IMR-90 (cell line): ENCODE data around the gene ST3GAL4. TPM values are rescaled to one million over a fixed set of nuclear protein-coding genes. Genes with fewer than 3 reads are reported as not detected.

ENCODE experiments used
- ATAC-seq: fragments of 200-7000 bp; cut with Tn5 transposase; 2 replicates; pipeline ENCODE4 v1.9.1; 2020; ENCODE audit warnings: low read depth, mild to moderate bottlenecking, moderate library complexity
- BruUV-seq: library from RNA; stranded (reverse); fragments of 400-500 nt; replicated peaks from 2 replicates; lab custom pipeline; 2021; lab: Mats Ljungman, UMichigan
- CTCF ChIA-PET: fragments of 300-600 bp; formaldehyde crosslinking; extraction: SDS; loops from one replicate; lab custom pipeline; 2021; ENCODE audit warnings: antibody characterized with exemption; lab: Yijun Ruan, JAX
- POLR2A ChIA-PET: fragments of 300-600 bp; sonication (Branson Sonifier 250); formaldehyde crosslinking; loops from one replicate; lab custom pipeline; 2022; ENCODE audit warnings: antibody characterized with exemption; ENCODE audit not compliant: unreplicated experiment; lab: Charles Lee
- DNase-seq: peaks from one replicate; pipeline ENCODE4 v3.0.0; 2013
- H2AFZ ChIP-seq: replicated peaks from 2 replicates; pipeline ENCODE3; 2013; ENCODE audit warnings: low read length, mild to moderate bottlenecking; ENCODE audit not compliant: poor library complexity
- H2AK5ac ChIP-seq: 2 replicates; pipeline ENCODE4 v1.6.1; 2013; ENCODE audit warnings: low read depth, low read length, inconsistent platforms
- H2AK9ac ChIP-seq: replicated peaks from 2 replicates; pipeline ENCODE3; 2013; ENCODE audit warnings: mild to moderate bottlenecking, low read depth, low read length, moderate library complexity; ENCODE audit not compliant: poor library complexity
- H2BK120ac ChIP-seq: 2 replicates; pipeline ENCODE4 v1.6.1; 2013; ENCODE audit warnings: low read depth, low read length, inconsistent platforms
- H2BK15ac ChIP-seq: 3 replicates; pipeline ENCODE4 v1.6.1; 2013; ENCODE audit warnings: low read depth, low read length, inconsistent platforms
- H2BK20ac ChIP-seq: 2 replicates; pipeline ENCODE4 v1.6.1; 2013; ENCODE audit warnings: low read depth, mild to moderate bottlenecking, inconsistent platforms, low read length, moderate library complexity
- H2BK5ac ChIP-seq: 2 replicates; pipeline ENCODE4 v1.6.1; 2013; ENCODE audit warnings: mild to moderate bottlenecking, low read depth, low read length, inconsistent platforms; ENCODE audit not compliant: poor library complexity, severe bottlenecking
- H3K14ac ChIP-seq: replicated peaks from 2 replicates; pipeline ENCODE4 v1.6.1; 2013; ENCODE audit warnings: low read depth, low read length, inconsistent platforms
- H3K18ac ChIP-seq: 2 replicates; pipeline ENCODE4 v1.6.1; 2013; ENCODE audit warnings: low read depth, low read length, control low read depth
- H3K23ac ChIP-seq: 2 replicates; pipeline ENCODE4 v1.6.1; 2013; ENCODE audit warnings: low read depth, low read length, inconsistent platforms
- H3K27ac ChIP-seq: 2 replicates; pipeline ENCODE4 v1.5.1; 2013; ENCODE audit warnings: mild to moderate bottlenecking, control low read depth, low read length; ENCODE audit not compliant: insufficient read depth
- H3K27me3 ChIP-seq: 2 replicates; pipeline ENCODE4 v1.6.1; 2013; ENCODE audit warnings: low read length; ENCODE audit not compliant: control insufficient read depth, insufficient read depth
- H3K36me3 ChIP-seq: 2 replicates; pipeline ENCODE4 v1.6.1; 2013; ENCODE audit warnings: low read length, mixed read lengths; ENCODE audit not compliant: control insufficient read depth, insufficient read depth
- H3K4ac ChIP-seq: 2 replicates; pipeline ENCODE4 v1.6.1; 2013; ENCODE audit warnings: low read depth, low read length, inconsistent platforms
- H3K4me1 ChIP-seq: 2 replicates; pipeline ENCODE4 v1.6.1; 2013; ENCODE audit warnings: low read length, mixed read lengths; ENCODE audit not compliant: control insufficient read depth, insufficient read depth
- H3K4me2 ChIP-seq: 2 replicates; pipeline ENCODE4 v1.6.1; 2013; ENCODE audit warnings: low read depth, mild to moderate bottlenecking, control low read depth, low read length, moderate library complexity
- H3K4me3 ChIP-seq: 2 replicates; pipeline ENCODE4 v1.5.1; 2013; ENCODE audit warnings: low read depth, mild to moderate bottlenecking, control low read depth, low read length, moderate library complexity; ENCODE audit not compliant: insufficient read depth
- H3K56ac ChIP-seq: 2 replicates; pipeline ENCODE4 v1.6.1; 2013; ENCODE audit warnings: low read length, inconsistent platforms; ENCODE audit not compliant: insufficient read depth; ENCODE audit errors: extremely low read depth
- H3K79me1 ChIP-seq, 2 experiments: 2 replicates each; pipeline ENCODE4 v1.6.1; 2013; ENCODE audit warnings: low read length in 2 of 2, inconsistent platforms in 1 of 2, low read depth in 1 of 2
- H3K9ac ChIP-seq: 2 replicates; pipeline ENCODE4 v1.6.1; 2013; ENCODE audit warnings: low read depth, low read length, control low read depth
- H3K9me1 ChIP-seq: 2 replicates; pipeline ENCODE4 v1.6.1; 2013; ENCODE audit warnings: low read length, inconsistent platforms; ENCODE audit not compliant: insufficient read depth
- H3K9me3 ChIP-seq: 2 replicates; pipeline ENCODE4 v1.6.1; 2013; ENCODE audit warnings: low read length; ENCODE audit not compliant: control insufficient read depth, insufficient read depth
- H4K20me1 ChIP-seq: 2 replicates; pipeline ENCODE4 v1.6.1; 2013; ENCODE audit warnings: low read length, inconsistent platforms; ENCODE audit not compliant: insufficient read depth
- H4K5ac ChIP-seq: 2 replicates; pipeline ENCODE4 v1.6.1; 2013; ENCODE audit warnings: mild to moderate bottlenecking, low read depth, low read length, control low read depth
- H4K8ac ChIP-seq, 2 experiments: 2 replicates each; pipeline ENCODE4 v1.6.1; 2013; ENCODE audit warnings: low read depth in 2 of 2, low read length in 2 of 2, control low read depth in 1 of 2, inconsistent platforms in 1 of 2
- H4K91ac ChIP-seq: 2 replicates; pipeline ENCODE4 v1.6.1; 2013; ENCODE audit warnings: low read depth, low read length, inconsistent platforms; ENCODE audit not compliant: insufficient read depth
- MAFK ChIP-seq: IDR thresholded peaks from 2 replicates; pipeline ENCODE4 v1.6.1; 2012; ENCODE audit warnings: low read depth, low read length, improper control_type of control experiment
- MXI1 ChIP-seq: IDR thresholded peaks from 2 replicates; pipeline ENCODE4 v1.6.1; 2012; ENCODE audit warnings: low read depth, mild to moderate bottlenecking, low read length, moderate library complexity, borderline replicate concordance
- WGBS, 2 experiments: methylation state at CpG; one replicate each; pipeline versions ENCODE4 v1.1.5 to v1.1.7; 2013; ENCODE audit warnings: missing lambda C conversion rate in 2 of 2; ENCODE audit not compliant: insufficient read length in 1 of 2; ENCODE audit errors: extremely low coverage in 2 of 2; 5-methylcytosine and 5-hydroxymethylcytosine counted together
- dilution Hi-C: fragments of 300-500 bp; cut with HindIII; formaldehyde crosslinking; loops from one replicate; pipeline ENCODE4 v1.14.3; 2018; ENCODE audit warnings: low sequenced_read_pairs; ENCODE audit not compliant: unreplicated experiment
- in situ Hi-C: fragments of 300-500 bp; cut with MboI; formaldehyde crosslinking; loops from 3 replicates; pipeline ENCODE4 v1.14.3; 2019; ENCODE audit warnings: low sequenced_read_pairs, inconsistent platforms, mixed read lengths
- intact Hi-C: fragments of 100-400 bp; cut with micrococcal nuclease; formaldehyde crosslinking; loops from 2 replicates; pipeline ENCODE4 v1.10.0; 2022
- polyA plus RNA-seq, 3 experiments: library from polyadenylated mRNA; depleted of rRNA; stranded (reverse); fragments of >200 nt; gene quantifications; 2 replicates each; pipeline ENCODE4 v1.2.3, GENCODE V29; 2012; ENCODE audit warnings: low replicate concordance in 1 of 3
- total RNA-seq: library from RNA; depleted of rRNA; stranded (reverse); fragments of >200 nt; gene quantifications from 2 replicates; pipeline ENCODE4 v1.2.3, GENCODE V29; 2012
- TF ChIP-seq, protein P1 (sequence below): fragments of 150-350 bp; IDR thresholded peaks from 2 replicates; pipeline ENCODE4 v1.6.1; 2017; ENCODE audit warnings: mild to moderate bottlenecking, antibody characterized with exemption, low read length, low read depth

Gene ST3GAL4
- total and polyA plus RNA-seq, 2 of the 4 experiments (the other 2 are of a cell fraction) = 17.0 to 19.7 TPM

GRCh38 chr11:126359431-126360048 lies 4.1 kb downstream of the ST3GAL4 start:
- ATAC-seq = no peak
- H2AK5ac ChIP-seq = 0 out of 2 replicates have a peak overlapping the region, but pooled peaks have one; percentile 18
- peaks cover 17 to 52% of the 10 kb centered on the region in 2 experiments for H3K79me1 ChIP-seq
- no peaks in the 10 kb centered on the region for H3K27me3 ChIP-seq
- H3K18ac ChIP-seq = no peak overlapping the region
- H2BK5ac ChIP-seq = no peak overlapping the region
- no peak overlapping the region for H3K4me3 ChIP-seq
- in situ Hi-C loops (no loop called here), dilution Hi-C loops (no loop called here), intact Hi-C loops (no loop called here)
- peak; percentile 37 for DNase-seq
- no peak overlapping the region for H3K4ac ChIP-seq
- no peak overlapping the region for H3K14ac ChIP-seq
- peaks cover 4% of the 10 kb centered on the region for H4K20me1 ChIP-seq
- WGBS, 2 experiments = 27% methylated on average over 3 of the region's 16 CpGs; no CpG with 5 or more reads in 1 of the 2 experiments
- H3K9me3 ChIP-seq = no peaks in the 10 kb centered on the region
- no peak for TF ChIP-seq MAFK
- peak; percentile 49; the same call in 1 of the 2 replicates for TF ChIP-seq MXI1
- TF ChIP-seq, protein P1, sequence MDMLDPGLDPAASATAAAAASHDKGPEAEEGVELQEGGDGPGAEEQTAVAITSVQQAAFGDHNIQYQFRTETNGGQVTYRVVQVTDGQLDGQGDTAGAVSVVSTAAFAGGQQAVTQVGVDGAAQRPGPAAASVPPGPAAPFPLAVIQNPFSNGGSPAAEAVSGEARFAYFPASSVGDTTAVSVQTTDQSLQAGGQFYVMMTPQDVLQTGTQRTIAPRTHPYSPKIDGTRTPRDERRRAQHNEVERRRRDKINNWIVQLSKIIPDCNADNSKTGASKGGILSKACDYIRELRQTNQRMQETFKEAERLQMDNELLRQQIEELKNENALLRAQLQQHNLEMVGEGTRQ = peak; percentile 12; the same call in 1 of the 2 replicates
- no peak overlapping the region for H3K9ac ChIP-seq
- no peak overlapping the region for H2BK20ac ChIP-seq
- no peak overlapping the region for H4K5ac ChIP-seq
- peak overlapping the region; percentile 67 for H2AK9ac ChIP-seq
- no peak overlapping the region for H4K8ac ChIP-seq
- no TSS peak for BruUV-seq
- H2BK120ac ChIP-seq = no peak overlapping the region
- H3K9me1 ChIP-seq = peaks cover under 1% of the 10 kb centered on the region; the same call in 1 of the 2 replicates
- H2BK15ac ChIP-seq = no peak overlapping the region
- ChIA-PET POLR2A (no interaction called here), CTCF (interaction anchor here (0.7 to 1.5 kb wide), 2 partner anchors 49 kb away, joined by 4 to 6 read pairs; no protein-coding TSS in a partner anchor)
- no peak overlapping the region for H3K23ac ChIP-seq
- no peak overlapping the region for H2AFZ ChIP-seq
- H3K27ac ChIP-seq = no peak overlapping the region
- H3K4me2 ChIP-seq = no peak overlapping the region; the same call in 1 of the 2 replicates
- no peak overlapping the region for H3K56ac ChIP-seq
- H3K36me3 ChIP-seq = no peaks in the 10 kb centered on the region
- no peak overlapping the region for H4K91ac ChIP-seq
- H3K4me1 ChIP-seq = peaks cover 17% of the 10 kb centered on the region
